ENCODE results near the gene CCDC157.

Gene CCDC157

GRCh38 chr22:30385942-30386341, 29.1 kb downstream of the CCDC157 start:
- no peak overlapping the region for H3K4me3 ChIP-seq (replicated peaks in 1 of 2; ENCODE audit: low read depth in 2 of 2, low read length in 2 of 2)
- no peak for DNase-seq (ENCODE audit: low read depth in 2 of 2)
- TF ChIP-seq, protein P1, sequence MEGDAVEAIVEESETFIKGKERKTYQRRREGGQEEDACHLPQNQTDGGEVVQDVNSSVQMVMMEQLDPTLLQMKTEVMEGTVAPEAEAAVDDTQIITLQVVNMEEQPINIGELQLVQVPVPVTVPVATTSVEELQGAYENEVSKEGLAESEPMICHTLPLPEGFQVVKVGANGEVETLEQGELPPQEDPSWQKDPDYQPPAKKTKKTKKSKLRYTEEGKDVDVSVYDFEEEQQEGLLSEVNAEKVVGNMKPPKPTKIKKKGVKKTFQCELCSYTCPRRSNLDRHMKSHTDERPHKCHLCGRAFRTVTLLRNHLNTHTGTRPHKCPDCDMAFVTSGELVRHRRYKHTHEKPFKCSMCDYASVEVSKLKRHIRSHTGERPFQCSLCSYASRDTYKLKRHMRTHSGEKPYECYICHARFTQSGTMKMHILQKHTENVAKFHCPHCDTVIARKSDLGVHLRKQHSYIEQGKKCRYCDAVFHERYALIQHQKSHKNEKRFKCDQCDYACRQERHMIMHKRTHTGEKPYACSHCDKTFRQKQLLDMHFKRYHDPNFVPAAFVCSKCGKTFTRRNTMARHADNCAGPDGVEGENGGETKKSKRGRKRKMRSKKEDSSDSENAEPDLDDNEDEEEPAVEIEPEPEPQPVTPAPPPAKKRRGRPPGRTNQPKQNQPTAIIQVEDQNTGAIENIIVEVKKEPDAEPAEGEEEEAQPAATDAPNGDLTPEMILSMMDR (IDR thresholded peaks at IDR 0.05; ENCODE audit: low read depth, low read length), result no peak

- TF ChIP-seq, protein P1 (IDR thresholded peaks at IDR 0.05; ENCODE audit: low read depth, low read length), result no peak
- DNase-seq (ENCODE audit: low read depth in 2 of 2), result no peak
- H3K4me3 ChIP-seq (replicated peaks in 1 of 2; ENCODE audit: low read depth in 2 of 2, low read length in 2 of 2), result peak overlapping the region; percentile 62 to 74
These were observed 29.8 kb downstream of the CCDC157 start for GRCh38 chr22:30386608-30386959.

GRCh38 chr22:30386960-30387827, 30.4 kb downstream of the CCDC157 start, which contains the start of gene RNF215:
TSS of gene RNF215 (minus strand) at chr22:30387411. CDS start at chr22:30387313, 98 bp downstream.
- peak within 1 kb of the TSS; percentile 62 to 74 for H3K4me3 ChIP-seq (replicated peaks in 1 of 2; ENCODE audit: low read depth in 2 of 2, low read length in 2 of 2)
- TF ChIP-seq, protein P1 (IDR thresholded peaks at IDR 0.05; ENCODE audit: low read depth, low read length), result peak; percentile 50
- DNase-seq (ENCODE audit: low read depth in 2 of 2), result peak; percentile 75 to 85

- H3K4me3 ChIP-seq (replicated peaks in 1 of 2; ENCODE audit: low read depth in 2 of 2, low read length in 2 of 2), result no peak overlapping the region
- peak; percentile 70 to 78 for DNase-seq (ENCODE audit: low read depth in 2 of 2)
- TF ChIP-seq, protein P1 (IDR thresholded peaks at IDR 0.05; ENCODE audit: low read depth, low read length), result peak; percentile 72
These were observed 34.3 kb downstream of the CCDC157 start for GRCh38 chr22:30390974-30391691.

GRCh38 chr22:30392661-30393321, 36.0 kb downstream of the CCDC157 start:
- H3K4me3 ChIP-seq (replicated peaks in 1 of 2; ENCODE audit: low read depth in 2 of 2, low read length in 2 of 2), result no peak overlapping the region
- TF ChIP-seq, protein P1 (IDR thresholded peaks at IDR 0.05; ENCODE audit: low read depth, low read length), result no peak
- DNase-seq (ENCODE audit: low read depth in 2 of 2), result no peak

GRCh38 chr22:30393322-30393680, 36.5 kb downstream of the CCDC157 start:
- TF ChIP-seq, protein P1 (IDR thresholded peaks at IDR 0.05; ENCODE audit: low read depth, low read length), result no peak
- no peak for DNase-seq (ENCODE audit: low read depth in 2 of 2)
- no peak overlapping the region for H3K4me3 ChIP-seq (replicated peaks in 1 of 2; ENCODE audit: low read depth in 2 of 2, low read length in 2 of 2)
